NCI-H146 (cell line): ENCODE data around the gene BRIP1.

Source experiments
- DNase-seq: peaks from one replicate; lab custom pipeline; 2025; lab: John Stamatoyannopoulos, UW

BRIP1 gene

DNA sequence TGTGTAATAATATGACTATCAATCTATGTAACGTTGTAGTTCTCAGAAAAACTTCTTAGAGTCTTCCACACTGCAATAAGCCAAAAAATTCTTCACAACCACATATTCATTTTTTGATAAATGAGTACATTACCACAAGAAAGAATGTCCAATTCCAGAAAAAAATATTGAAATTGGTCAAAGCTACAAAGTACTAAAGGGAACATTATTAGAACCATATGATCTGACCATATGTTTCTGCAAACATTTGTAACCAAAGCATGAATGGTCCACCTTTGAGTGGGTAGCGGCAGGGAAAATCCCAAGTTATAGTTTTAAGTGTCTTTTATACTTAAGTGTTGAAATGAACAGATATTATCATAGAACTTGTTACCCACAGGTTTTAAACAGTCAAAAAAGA, 200.6 kb downstream of the BRIP1 start:
- no peak for DNase-seq

DNA sequence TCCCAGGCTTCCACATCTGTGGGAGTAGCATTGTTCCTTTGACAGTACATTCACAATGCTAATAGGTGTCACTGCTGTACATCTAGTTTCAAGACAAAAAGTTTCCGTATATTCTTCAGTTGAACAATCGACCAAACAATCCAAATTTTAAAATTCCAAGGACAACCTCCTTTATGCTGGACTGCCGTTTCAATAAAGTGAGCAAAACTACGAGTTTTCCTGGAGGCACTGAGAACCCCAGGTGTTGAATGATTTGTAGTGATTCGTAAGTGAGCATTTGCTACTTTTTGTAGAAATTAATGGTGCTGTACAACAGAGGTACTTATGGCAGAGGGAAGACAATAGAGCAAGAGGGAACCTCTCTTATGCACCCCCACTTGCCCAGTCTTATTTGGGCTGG, 201.1 kb downstream of the BRIP1 start:
- no peak for DNase-seq

GRCh38 chr17:61660746-61661485, 202.4 kb downstream of the BRIP1 start:
- DNase-seq = no peak

DNA sequence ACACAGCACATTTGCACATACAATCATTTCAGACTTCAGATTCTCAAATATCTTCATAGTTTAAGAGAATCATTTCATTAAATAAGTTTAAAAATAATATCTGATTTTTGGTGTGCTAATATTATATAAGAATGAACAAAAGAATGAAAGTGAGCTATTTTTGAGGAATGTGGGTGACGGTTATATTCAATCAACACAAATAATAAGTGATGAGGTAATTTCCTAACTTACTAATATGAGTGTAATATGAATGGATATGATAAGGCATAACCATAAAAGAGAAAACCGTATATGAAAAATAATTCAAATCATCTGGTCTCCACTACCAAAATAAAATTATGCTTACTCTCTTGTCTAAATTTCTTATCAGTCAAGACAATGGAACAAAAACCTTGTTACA, 203.9 kb downstream of the BRIP1 start:
- DNase-seq = no peak

DNA sequence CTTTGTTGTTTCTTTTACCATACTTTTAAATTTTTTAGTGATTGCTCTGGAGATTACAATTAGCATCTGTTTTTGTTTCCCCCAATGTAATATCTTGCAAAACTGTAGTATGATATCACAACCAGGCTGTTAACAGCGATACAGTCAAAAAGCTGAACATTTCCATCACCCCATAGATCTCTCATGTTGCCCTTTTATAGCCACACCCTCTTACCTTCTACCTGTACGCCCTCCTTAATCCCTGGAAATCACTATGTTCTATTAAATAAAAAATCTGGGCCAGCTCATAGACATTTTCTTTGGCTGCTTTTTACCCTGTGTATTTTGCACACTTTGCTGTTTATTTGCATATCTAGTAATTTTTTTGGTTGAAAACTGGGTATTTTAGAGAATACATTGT, 205.1 kb downstream of the BRIP1 start:
- no peak for DNase-seq

DNA sequence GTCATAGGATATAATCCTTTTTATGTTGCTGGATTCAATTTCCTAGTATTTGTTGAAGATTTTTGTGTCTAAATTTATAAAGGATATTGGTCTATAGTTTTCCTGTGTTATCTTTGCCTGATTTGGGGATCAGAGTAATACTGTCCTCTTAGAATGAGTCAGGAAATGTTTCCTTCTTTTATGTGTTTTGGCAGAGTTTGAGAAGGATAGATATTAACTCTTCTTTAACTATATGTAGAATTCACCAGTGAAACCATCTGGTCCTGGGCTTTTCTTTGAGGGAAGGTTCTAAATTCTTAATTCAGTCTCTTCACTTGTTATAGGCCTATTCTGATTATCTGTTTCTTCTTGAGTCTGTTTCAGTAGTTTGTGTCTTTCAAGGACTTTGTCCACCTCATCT, 206.0 kb downstream of the BRIP1 start:
- no peak for DNase-seq

DNA sequence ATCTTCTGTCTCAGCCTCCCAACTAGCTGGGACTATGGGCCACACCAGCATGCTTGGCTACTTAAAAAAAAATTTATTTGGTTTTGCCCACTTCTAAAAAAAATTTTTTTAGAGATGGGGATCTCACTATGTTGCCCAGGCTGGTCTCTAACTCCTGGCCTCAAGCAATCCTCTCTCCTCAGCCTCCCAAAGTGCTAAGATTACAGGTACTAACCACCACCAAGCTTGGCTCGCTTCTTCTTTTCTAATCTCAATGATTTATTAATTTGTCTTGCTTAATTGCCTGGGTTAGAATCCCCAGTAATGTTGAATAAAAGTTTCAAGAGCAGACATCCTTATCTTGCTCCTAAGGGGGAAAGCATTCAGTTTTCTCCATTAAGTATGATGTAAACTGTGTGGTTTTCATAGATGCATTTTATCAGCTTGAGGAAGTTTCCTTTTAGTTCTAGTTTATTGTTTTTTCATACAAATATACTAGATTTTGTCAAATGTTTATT, 206.6 kb downstream of the BRIP1 start:
- DNase-seq = no peak

- DNase-seq = no peak
Measured at GRCh38 chr17:61650749-61651148, 212.6 kb downstream of the BRIP1 start.

- no peak for DNase-seq
Measured at GRCh38 chr17:61648587-61648986, 214.7 kb downstream of the BRIP1 start.

DNA sequence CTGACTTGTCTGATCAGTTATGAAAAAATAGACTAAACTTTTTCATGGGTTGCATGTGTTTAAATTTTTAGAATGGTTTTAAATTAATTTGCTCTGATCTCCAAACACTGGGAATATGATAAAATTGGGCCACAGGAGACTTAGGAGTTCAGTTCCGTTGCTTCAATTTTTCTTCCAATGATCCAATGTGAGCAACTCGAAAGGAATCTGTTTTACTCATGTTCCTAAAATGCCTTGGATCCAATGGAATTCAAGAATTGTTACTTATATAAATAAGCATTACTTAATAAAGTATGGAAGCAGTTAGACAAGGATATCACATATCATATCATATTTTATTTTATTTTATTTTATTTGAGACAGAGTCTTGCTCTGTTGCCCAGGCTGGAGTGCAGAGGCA, 216.3 kb downstream of the BRIP1 start:
- no peak for DNase-seq

GRCh38 chr17:61646482-61646881, 216.8 kb downstream of the BRIP1 start:
- DNase-seq = no peak

DNA sequence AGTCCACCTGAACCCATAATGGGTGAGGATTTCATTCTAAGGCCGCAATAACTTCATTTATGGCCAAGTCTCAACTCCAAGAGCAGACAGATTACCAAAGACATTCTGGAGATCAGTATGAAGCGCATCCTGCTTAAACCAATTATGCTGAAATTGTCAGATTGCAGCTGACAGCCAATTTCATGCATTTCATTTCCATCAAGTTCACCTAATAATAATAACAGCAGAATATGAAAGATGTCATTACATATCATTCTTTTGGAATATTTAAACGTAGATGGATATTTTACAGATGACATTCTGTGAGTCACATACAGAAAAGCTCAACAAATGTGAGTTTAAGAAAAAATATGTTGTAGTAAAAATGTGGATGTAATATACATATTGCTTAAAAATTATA, 217.4 kb downstream of the BRIP1 start:
- no peak for DNase-seq

GRCh38 chr17:61644800-61645774, 218.2 kb downstream of the BRIP1 start:
- DNase-seq = no peak

DNA sequence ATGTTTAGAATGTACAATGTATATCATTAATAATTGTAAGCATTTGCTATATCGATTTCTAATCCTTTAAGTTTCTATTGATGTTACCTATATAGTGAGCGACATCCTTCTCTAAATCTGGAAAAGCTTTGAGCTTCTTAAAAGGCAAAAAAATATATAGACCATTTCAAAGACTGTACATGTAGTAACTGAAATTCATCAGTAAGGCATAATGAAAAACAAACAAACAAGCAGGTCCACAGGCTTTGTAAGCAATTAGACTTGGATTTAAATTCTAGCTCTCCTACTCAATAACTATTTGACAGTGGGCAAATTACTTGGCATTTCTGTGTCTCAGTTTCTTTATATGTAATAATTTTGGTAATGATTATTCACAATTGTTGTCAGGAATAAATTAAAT, 220.6 kb downstream of the BRIP1 start:
- DNase-seq = no peak

- no peak for DNase-seq
Measured at GRCh38 chr17:61641715-61642114, 221.6 kb downstream of the BRIP1 start.

DNA sequence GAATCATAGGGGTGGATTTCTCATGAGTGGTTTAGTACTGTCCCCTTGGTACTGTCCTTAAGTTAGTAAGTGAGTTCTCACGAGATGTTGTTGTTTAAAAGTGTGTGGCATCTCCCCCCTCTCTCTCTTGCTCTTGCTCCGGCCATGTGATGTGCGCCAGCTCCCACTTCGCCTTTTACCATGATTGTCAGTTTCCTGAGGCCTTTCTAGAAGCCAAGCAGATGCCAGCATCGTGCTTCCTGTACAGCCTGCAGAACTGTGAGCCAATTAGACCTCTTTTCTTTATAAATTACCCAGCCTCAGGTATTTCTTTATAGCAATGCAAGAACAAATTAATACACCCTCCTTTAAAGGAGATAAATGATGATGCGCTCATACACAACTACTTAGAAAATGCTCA, 222.2 kb downstream of the BRIP1 start:
- no peak for DNase-seq

DNA sequence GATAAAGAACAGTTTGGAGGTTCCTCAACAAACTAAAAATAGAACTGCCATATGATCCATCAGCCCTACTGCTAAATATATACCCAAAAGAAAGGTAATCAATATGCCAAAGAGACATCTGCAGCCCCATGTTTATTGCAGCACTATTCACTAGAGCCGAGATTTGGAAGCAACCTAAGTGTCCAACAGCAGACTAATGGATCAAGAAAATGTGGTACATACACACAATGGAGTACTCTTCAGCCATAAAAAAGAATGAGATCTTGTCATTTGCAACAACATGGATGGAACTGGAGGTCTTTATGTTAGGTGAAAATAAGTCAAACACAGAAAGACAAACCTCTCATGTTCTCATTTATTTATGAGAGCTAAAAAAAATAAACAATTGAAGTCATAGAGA, 223.5 kb downstream of the BRIP1 start:
- no peak for DNase-seq

- no peak for DNase-seq
Measured at GRCh38 chr17:61638087-61638486, 225.2 kb downstream of the BRIP1 start.

- peak; percentile 37 for DNase-seq
Measured at GRCh38 chr17:61635913-61636432, 227.4 kb downstream of the BRIP1 start.

DNA sequence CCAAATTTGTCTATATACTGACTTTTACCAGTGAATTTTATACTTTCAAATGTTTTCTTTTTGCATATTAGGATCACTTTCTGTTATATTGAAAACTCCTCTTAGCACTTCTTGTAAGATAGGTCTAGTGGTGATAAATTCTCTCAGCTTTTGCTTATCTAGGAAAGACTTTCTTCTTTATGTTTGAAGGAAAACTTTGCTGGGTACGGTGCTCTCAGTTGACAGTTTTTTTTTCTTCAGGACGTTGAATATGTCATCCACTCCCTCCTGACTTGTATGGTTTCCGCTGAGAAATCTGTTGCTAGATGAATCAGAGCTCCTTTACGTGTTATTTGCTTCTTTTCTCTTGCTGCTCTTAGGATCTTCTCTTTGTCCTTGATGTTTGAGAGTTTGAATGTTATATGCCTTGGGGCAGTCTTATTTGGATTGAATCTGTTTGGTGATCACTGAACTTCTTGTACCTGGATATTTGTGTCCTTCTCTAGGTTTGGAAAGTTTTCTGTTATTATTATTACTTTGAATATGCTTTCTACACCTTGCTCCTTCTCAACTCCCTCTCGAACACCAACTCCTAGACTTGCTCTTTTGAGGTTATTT, 228.3 kb downstream of the BRIP1 start:
- no peak for DNase-seq

GRCh38 chr17:61634011-61634539, 229.3 kb downstream of the BRIP1 start:
- no peak for DNase-seq

GRCh38 chr17:61632826-61633225, 230.5 kb downstream of the BRIP1 start:
- no peak for DNase-seq
